ENCODE measurements around the gene ATG2A.

The ATG2A gene

GRCh38 chr11:64881476-64881875 is 35.5 kb downstream of the ATG2A start:
- H3K27ac ChIP-seq (ENCODE audit: low read length) = no peak overlapping the region

DNA sequence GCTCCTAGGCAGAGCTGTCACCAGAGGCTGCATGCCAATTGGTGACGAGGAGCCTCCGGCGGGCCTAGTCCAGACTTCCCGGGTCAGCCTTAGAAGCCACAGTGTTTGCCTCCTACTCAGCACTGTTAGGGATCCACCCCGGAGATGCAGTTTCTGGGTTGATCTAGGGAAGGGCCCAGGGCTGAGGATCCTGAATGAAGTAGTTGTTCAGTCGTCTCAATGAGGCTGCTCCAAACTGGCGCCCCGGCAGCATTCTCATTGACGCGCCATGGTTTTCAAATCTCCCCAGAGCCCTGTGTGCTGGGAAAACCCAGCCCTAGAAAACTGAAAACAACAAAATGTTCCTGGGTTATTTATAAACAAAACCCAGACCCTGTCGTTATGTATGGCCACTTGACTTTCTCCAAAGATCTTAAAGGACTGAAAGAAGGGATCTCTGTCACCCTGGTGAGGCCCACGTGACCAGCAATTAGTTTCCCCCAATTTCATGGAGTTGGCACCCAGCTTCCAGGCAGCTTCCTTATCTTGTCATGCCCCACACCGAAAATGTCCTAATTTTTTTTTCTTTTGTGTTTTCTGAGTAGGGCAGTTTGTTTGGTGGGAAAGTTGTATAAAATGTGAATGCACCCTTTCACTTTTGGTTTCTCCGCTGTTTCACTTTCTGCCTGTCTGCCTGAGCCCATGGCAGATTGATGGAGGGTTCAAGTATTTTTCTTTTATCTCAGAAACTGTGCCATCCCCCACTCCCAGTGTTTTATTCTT is 36.6 kb downstream of the ATG2A start:
- no peaks in the 10 kb centered on the region for H3K9me2 ChIP-seq (replicated peaks; ENCODE audit: insufficient read depth, low read length)
- H3K36me3 ChIP-seq (replicated peaks; ENCODE audit: insufficient read depth, low read length) = no peaks in the 10 kb centered on the region
- TF ChIP-seq EZH2phosphoT487 (IDR thresholded peaks at IDR 0.05; ENCODE audit: low read length) = peak; percentile 81; the same call in 1 of the 2 replicates
- no peak for TF ChIP-seq EZH2 (optimal IDR thresholded peaks at IDR 0.05; ENCODE audit: low read depth, low read length)
- no peak for TF ChIP-seq CTCF (IDR thresholded peaks at IDR 0.05; ENCODE audit: low read length)
- no peaks in the 10 kb centered on the region for H3K9me3 ChIP-seq (replicated peaks; ENCODE audit: insufficient read depth, low read length)
- H2AFZ ChIP-seq (ENCODE audit: low read length) = no peak overlapping the region
- H4K20me1 ChIP-seq (ENCODE audit: insufficient read depth, low read length) = no peaks in the 10 kb centered on the region
- H3K9ac ChIP-seq (ENCODE audit: low read length) = no peak overlapping the region
- peak; percentile 66 for DNase-seq
- H3K79me2 ChIP-seq (ENCODE audit: low read length) = peaks cover 28% of the 10 kb centered on the region
- peaks cover 30% of the 10 kb centered on the region for H3K4me1 ChIP-seq (ENCODE audit: low read length)
- peaks cover 16% of the 10 kb centered on the region for H3F3A ChIP-seq (ENCODE audit: insufficient read depth, low read length)
- peak overlapping the region; percentile 77 for H3K4me2 ChIP-seq (ENCODE audit: low read depth, low read length)
- peak overlapping the region; percentile 38; the same call in 1 of the 2 replicates for H3K4me3 ChIP-seq (ENCODE audit: low read length)
- peaks cover 39% of the 10 kb centered on the region for H3K27me3 ChIP-seq (replicated peaks; ENCODE audit: insufficient read depth, low read length)
- H3K27ac ChIP-seq (ENCODE audit: low read length) = no peak overlapping the region

More at GRCh38 chr11:64881476-64881875, 35.5 kb downstream of the ATG2A start:
- TF ChIP-seq CTCF (IDR thresholded peaks at IDR 0.05; ENCODE audit: low read length) (no peak), EZH2 (optimal IDR thresholded peaks at IDR 0.05; ENCODE audit: low read depth, low read length) (no peak), EZH2phosphoT487 (IDR thresholded peaks at IDR 0.05; ENCODE audit: low read length) (no peak)
- Histone ChIP-seq H2AFZ (ENCODE audit: low read length) (no peak overlapping the region), H3K36me3 (replicated peaks; ENCODE audit: insufficient read depth, low read length) (no peaks in the 10 kb centered on the region), H3K9ac (ENCODE audit: low read length) (no peak overlapping the region), H3K4me2 (ENCODE audit: low read depth, low read length) (no peak overlapping the region), H3K79me2 (ENCODE audit: low read length) (peaks cover 17% of the 10 kb centered on the region), H3K4me3 (ENCODE audit: low read length) (no peak overlapping the region), H3F3A (ENCODE audit: insufficient read depth, low read length) (peaks cover 16% of the 10 kb centered on the region), H3K9me2 (replicated peaks; ENCODE audit: insufficient read depth, low read length) (no peaks in the 10 kb centered on the region), H3K4me1 (ENCODE audit: low read length) (peaks cover 30% of the 10 kb centered on the region), H4K20me1 (ENCODE audit: insufficient read depth, low read length) (no peaks in the 10 kb centered on the region), H3K9me3 (replicated peaks; ENCODE audit: insufficient read depth, low read length) (no peaks in the 10 kb centered on the region), H3K27me3 (replicated peaks; ENCODE audit: insufficient read depth, low read length) (peaks cover 46% of the 10 kb centered on the region)
- DNase-seq = no peak

GRCh38 chr11:64879244-64879900 is 37.6 kb downstream of the ATG2A start:
- Histone ChIP-seq H3K4me2 (ENCODE audit: low read depth, low read length) (peak overlapping the region; percentile 97), H4K20me1 (ENCODE audit: insufficient read depth, low read length) (no peaks in the 10 kb centered on the region), H3K9me3 (replicated peaks; ENCODE audit: insufficient read depth, low read length) (no peaks in the 10 kb centered on the region), H3K79me2 (ENCODE audit: low read length) (peaks cover 38% of the 10 kb centered on the region), H3F3A (ENCODE audit: insufficient read depth, low read length) (peaks cover 16% of the 10 kb centered on the region), H3K4me1 (ENCODE audit: low read length) (peaks cover 30% of the 10 kb centered on the region), H3K36me3 (replicated peaks; ENCODE audit: insufficient read depth, low read length) (no peaks in the 10 kb centered on the region), H3K27me3 (replicated peaks; ENCODE audit: insufficient read depth, low read length) (peaks cover 28% of the 10 kb centered on the region), H2AFZ (ENCODE audit: low read length) (peak overlapping the region; percentile 81), H3K27ac (ENCODE audit: low read length) (peak overlapping the region; percentile 48; the same call in 1 of the 2 replicates), H3K9me2 (replicated peaks; ENCODE audit: insufficient read depth, low read length) (no peaks in the 10 kb centered on the region), H3K4me3 (ENCODE audit: low read length) (peak overlapping the region; percentile 83), H3K9ac (ENCODE audit: low read length) (peak overlapping the region; percentile 69)
- TF ChIP-seq EZH2phosphoT487 (IDR thresholded peaks at IDR 0.05; ENCODE audit: low read length) (no peak), CTCF (IDR thresholded peaks at IDR 0.05; ENCODE audit: low read length) (no peak), EZH2 (optimal IDR thresholded peaks at IDR 0.05; ENCODE audit: low read depth, low read length) (no peak)
- no peak for DNase-seq

Measured in MM.1S (cell line).